WTC11 (cell line): ENCODE data around the gene KLHDC4. TPM values are rescaled to one million over a fixed set of nuclear protein-coding genes. Genes with fewer than 3 reads are reported as not detected.

ENCODE experiments used
- ATAC-seq: fragments of 200-7000 bp; cut with Tn5 transposase; 2 replicates; pipeline ENCODE4 v1.10.0; 2021; ENCODE audit warnings: mild to moderate bottlenecking, moderate library complexity
- CTCF ChIA-PET: fragments of 300-600 bp; sonication (Branson Sonifier 250); formaldehyde crosslinking; loops from one replicate; lab custom pipeline; 2021; ENCODE audit warnings: antibody characterized with exemption; lab: Charles Lee
- POLR2A ChIA-PET: fragments of 350-600 bp; sonication (Branson Sonifier 250); formaldehyde crosslinking; loops from one replicate; lab custom pipeline; 2021; ENCODE audit warnings: antibody characterized with exemption; lab: Charles Lee
- DNase-seq: peaks from one replicate; pipeline ENCODE4 v3.0.0; 2021; ENCODE audit warnings: low spot score
- H3K27ac Mint-ChIP-seq: 2 replicates; pipeline ENCODE4 v1.8.0; 2021; ENCODE audit warnings: mixed read lengths
- H3K27me3 Mint-ChIP-seq: 2 replicates; pipeline ENCODE4 v1.8.0; 2021; ENCODE audit warnings: low read depth, mild to moderate bottlenecking, moderate library complexity, mixed read lengths
- H3K36me3 Mint-ChIP-seq: 2 replicates; pipeline ENCODE4 v1.8.0; 2021; ENCODE audit warnings: mixed read lengths
- H3K4me1 Mint-ChIP-seq: 2 replicates; pipeline ENCODE4 v1.8.0; 2022; ENCODE audit warnings: mixed read lengths
- H3K4me3 Mint-ChIP-seq: 2 replicates; pipeline ENCODE4 v1.8.0; 2021; ENCODE audit warnings: mild to moderate bottlenecking, moderate library complexity, mixed read lengths
- H3K9me3 Mint-ChIP-seq: 2 replicates; pipeline ENCODE4 v1.8.0; 2021; ENCODE audit warnings: mixed read lengths
- ATF1 ChIP-seq: sonication (generic); formaldehyde crosslinking; IDR thresholded peaks from 2 replicates; pipeline ENCODE4 v1.8.1; 2023; ENCODE audit warnings: mild to moderate bottlenecking, moderate library complexity, missing genetic modification reagents
- CBFB ChIP-seq: sonication (generic); formaldehyde crosslinking; IDR thresholded peaks from 2 replicates; pipeline ENCODE4 v1.8.1; 2022; ENCODE audit warnings: mild to moderate bottlenecking, low read depth, missing genetic modification reagents
- EMX1 ChIP-seq: fragments of 250-450 bp; sonication (Bioruptor Pico); IDR thresholded peaks from 2 replicates; pipeline ENCODE4 v1.8.0; 2021; ENCODE audit warnings: mild to moderate bottlenecking
- ERG ChIP-seq: fragments of 250-450 bp; sonication (Bioruptor Pico); IDR thresholded peaks from 2 replicates; pipeline ENCODE4 v1.8.0; 2021; ENCODE audit warnings: mild to moderate bottlenecking
- FOXK1 ChIP-seq: sonication (generic); formaldehyde crosslinking; IDR thresholded peaks from 2 replicates; pipeline ENCODE4 v1.8.0; 2022; ENCODE audit warnings: mild to moderate bottlenecking, moderate library complexity, missing genetic modification reagents
- HMGA2 ChIP-seq: fragments of 250-450 bp; sonication (Bioruptor Pico); IDR thresholded peaks from 2 replicates; pipeline ENCODE4 v1.4.0; 2021; ENCODE audit warnings: mild to moderate bottlenecking, moderate library complexity
- MLX ChIP-seq: sonication (generic); formaldehyde crosslinking; IDR thresholded peaks from 2 replicates; pipeline ENCODE4 v1.8.1; 2023; ENCODE audit warnings: mild to moderate bottlenecking, missing genetic modification reagents, moderate library complexity
- NFYB ChIP-seq: sonication (generic); formaldehyde crosslinking; conservative IDR thresholded peaks from 2 replicates; pipeline ENCODE4 v1.8.0; 2022; ENCODE audit warnings: low read depth, missing genetic modification reagents
- NR1H2 ChIP-seq: sonication (generic); formaldehyde crosslinking; IDR thresholded peaks from 2 replicates; pipeline ENCODE4 v1.9.0; 2021; ENCODE audit warnings: mild to moderate bottlenecking, moderate library complexity, missing genetic modification reagents
- OVOL2 ChIP-seq: fragments of 250-450 bp; sonication (Bioruptor Pico); IDR thresholded peaks from 2 replicates; pipeline ENCODE4 v1.9.0; 2021; ENCODE audit warnings: mild to moderate bottlenecking, borderline replicate concordance
- PRRX2 ChIP-seq: fragments of 250-450 bp; sonication (Bioruptor Pico); IDR thresholded peaks from 2 replicates; pipeline ENCODE4 v1.8.0; 2021; ENCODE audit warnings: mild to moderate bottlenecking
- SMAD3 ChIP-seq: sonication (generic); formaldehyde crosslinking; IDR thresholded peaks from 2 replicates; pipeline ENCODE4 v1.8.0; 2022; ENCODE audit warnings: missing genetic modification reagents, mild to moderate bottlenecking, borderline replicate concordance
- SMAD4 ChIP-seq: sonication (generic); formaldehyde crosslinking; IDR thresholded peaks from 2 replicates; pipeline ENCODE4 v1.8.0; 2022; ENCODE audit warnings: mild to moderate bottlenecking, missing genetic modification reagents
- TP53 ChIP-seq: sonication (generic); formaldehyde crosslinking; IDR thresholded peaks from 2 replicates; pipeline ENCODE4 v1.8.1; 2023; ENCODE audit warnings: mild to moderate bottlenecking, missing genetic modification reagents
- ZNF121 ChIP-seq: sonication (generic); formaldehyde crosslinking; IDR thresholded peaks from 2 replicates; pipeline ENCODE4 v1.8.0; 2023; ENCODE audit warnings: missing genetic modification reagents
- ZNF219 ChIP-seq: sonication (generic); formaldehyde crosslinking; IDR thresholded peaks from 2 replicates; pipeline ENCODE4 v1.8.0; 2023; ENCODE audit warnings: missing genetic modification reagents, mild to moderate bottlenecking, borderline replicate concordance
- total RNA-seq: library from RNA; stranded (reverse); gene quantifications from 3 replicates; pipeline ENCODE4 v1.2.3, GENCODE V29; 2021
- TF ChIP-seq, protein P1 (sequence below): fragments of 200-600 bp; IDR thresholded peaks from 2 replicates; pipeline ENCODE4 v1.8.0; 2022; ENCODE audit warnings: antibody characterized with exemption
- TF ChIP-seq, protein P2 (sequence below): sonication (generic); formaldehyde crosslinking; IDR thresholded peaks from 2 replicates; pipeline ENCODE4 v1.8.0; 2022; ENCODE audit warnings: mild to moderate bottlenecking, missing genetic modification reagents

The KLHDC4 gene
- total RNA-seq, 1 experiment from 2014 or later = 63.6 TPM

- POLR2A ChIA-PET = interaction anchor here (0.5 kb wide), 1 partner anchor 141 kb away, joined by 3 read pairs; no protein-coding TSS in a partner anchor
- no peak overlapping the region for H3K27ac Mint-ChIP-seq
- no peaks in the 10 kb centered on the region for H3K27me3 Mint-ChIP-seq
- DNase-seq (no peak), ATAC-seq (no peak)
- peaks cover 8% of the 10 kb centered on the region for H3K4me1 Mint-ChIP-seq
- H3K4me3 Mint-ChIP-seq = no peak overlapping the region
- no peaks in the 10 kb centered on the region for H3K9me3 Mint-ChIP-seq
- peaks cover 18% of the 10 kb centered on the region for H3K36me3 Mint-ChIP-seq
- TF ChIP-seq EMX1 (CRISPR knock-in tag) = no peak
- TF ChIP-seq SMAD3 (CRISPR knock-in tag) = no peak
- no peak for TF ChIP-seq NFYB (CRISPR knock-in tag)
- CTCF ChIA-PET = interaction anchor here (1.3 to 3.2 kb wide), 4 partner anchors 11 to 133 kb away, joined by 3 to 13 read pairs (median 12); no protein-coding TSS in a partner anchor
These were observed 61.9 kb downstream of the KLHDC4 start for GRCh38 chr16:87703835-87704375.

- H3K4me3 Mint-ChIP-seq = no peak overlapping the region
- peaks cover 17% of the 10 kb centered on the region for H3K36me3 Mint-ChIP-seq
- POLR2A ChIA-PET = interaction anchor here (0.5 kb wide), 1 partner anchor 142 kb away, joined by 3 read pairs; no protein-coding TSS in a partner anchor
- TF ChIP-seq TP53 = no peak
- TF ChIP-seq ZNF121 (CRISPR knock-in tag) = no peak
- TF ChIP-seq PRRX2 (CRISPR knock-in tag) = no peak
- TF ChIP-seq NR1H2 (CRISPR knock-in tag) = no peak
- TF ChIP-seq OVOL2 = no peak
- no peak for ATAC-seq
- H3K27me3 Mint-ChIP-seq = no peaks in the 10 kb centered on the region
- DNase-seq = no peak
- H3K27ac Mint-ChIP-seq = 0 out of 2 replicates have a peak overlapping the region, but pooled peaks have one; percentile 84
- CTCF ChIA-PET = interaction anchor here (0.8 to 3.2 kb wide), 8 partner anchors 10 to 132 kb away, joined by 3 to 13 read pairs (median 8); no protein-coding TSS in a partner anchor
- H3K4me1 Mint-ChIP-seq = peaks cover 8% of the 10 kb centered on the region
- no peaks in the 10 kb centered on the region for H3K9me3 Mint-ChIP-seq
These were observed 62.7 kb downstream of the KLHDC4 start for GRCh38 chr16:87703071-87703470.

DNA sequence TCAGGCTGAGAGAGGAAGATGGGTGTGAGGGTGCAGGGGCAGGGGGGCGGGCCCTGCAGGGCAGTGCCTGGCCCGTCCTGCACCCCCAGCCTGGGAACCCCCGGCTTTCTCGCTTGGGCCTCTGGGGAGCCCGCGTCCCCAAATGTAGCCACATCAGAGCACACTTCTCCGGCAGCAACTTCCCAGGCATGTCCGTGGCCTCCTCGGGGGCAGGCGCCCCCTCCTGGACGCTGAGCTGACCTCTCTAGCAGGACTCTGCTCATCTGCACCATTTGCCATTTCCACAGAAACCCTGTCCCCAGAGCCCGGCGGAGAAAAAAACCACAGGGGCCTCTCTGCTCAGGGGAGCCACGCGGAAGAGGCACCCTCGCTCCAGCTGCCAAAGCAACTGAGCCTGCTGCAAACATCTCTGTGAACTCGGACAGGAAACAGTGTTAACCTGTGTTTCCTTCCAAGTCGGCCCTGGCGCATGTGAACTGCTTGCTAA, 63.4 kb downstream of the KLHDC4 start:
- DNase-seq = peak; percentile 74
- H3K4me3 Mint-ChIP-seq = no peak overlapping the region
- H3K27me3 Mint-ChIP-seq = no peaks in the 10 kb centered on the region
- H3K27ac Mint-ChIP-seq = peak overlapping the region; percentile 53; the same call in 1 of the 2 replicates
- no peaks in the 10 kb centered on the region for H3K9me3 Mint-ChIP-seq
- H3K4me1 Mint-ChIP-seq = peaks cover 8% of the 10 kb centered on the region
- peaks cover 12% of the 10 kb centered on the region for H3K36me3 Mint-ChIP-seq
- TF ChIP-seq, protein P1, sequence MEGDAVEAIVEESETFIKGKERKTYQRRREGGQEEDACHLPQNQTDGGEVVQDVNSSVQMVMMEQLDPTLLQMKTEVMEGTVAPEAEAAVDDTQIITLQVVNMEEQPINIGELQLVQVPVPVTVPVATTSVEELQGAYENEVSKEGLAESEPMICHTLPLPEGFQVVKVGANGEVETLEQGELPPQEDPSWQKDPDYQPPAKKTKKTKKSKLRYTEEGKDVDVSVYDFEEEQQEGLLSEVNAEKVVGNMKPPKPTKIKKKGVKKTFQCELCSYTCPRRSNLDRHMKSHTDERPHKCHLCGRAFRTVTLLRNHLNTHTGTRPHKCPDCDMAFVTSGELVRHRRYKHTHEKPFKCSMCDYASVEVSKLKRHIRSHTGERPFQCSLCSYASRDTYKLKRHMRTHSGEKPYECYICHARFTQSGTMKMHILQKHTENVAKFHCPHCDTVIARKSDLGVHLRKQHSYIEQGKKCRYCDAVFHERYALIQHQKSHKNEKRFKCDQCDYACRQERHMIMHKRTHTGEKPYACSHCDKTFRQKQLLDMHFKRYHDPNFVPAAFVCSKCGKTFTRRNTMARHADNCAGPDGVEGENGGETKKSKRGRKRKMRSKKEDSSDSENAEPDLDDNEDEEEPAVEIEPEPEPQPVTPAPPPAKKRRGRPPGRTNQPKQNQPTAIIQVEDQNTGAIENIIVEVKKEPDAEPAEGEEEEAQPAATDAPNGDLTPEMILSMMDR = peak; percentile 39; the same call in 1 of the 2 replicates
- no peak for TF ChIP-seq MLX
- CTCF ChIA-PET = interaction anchor here (0.6 to 3.2 kb wide), 16 partner anchors 8 to 169 kb away, joined by 3 to 13 read pairs (median 4); no protein-coding TSS in a partner anchor
- peak; percentile 74 for ATAC-seq
- POLR2A ChIA-PET = no interaction called here

DNA sequence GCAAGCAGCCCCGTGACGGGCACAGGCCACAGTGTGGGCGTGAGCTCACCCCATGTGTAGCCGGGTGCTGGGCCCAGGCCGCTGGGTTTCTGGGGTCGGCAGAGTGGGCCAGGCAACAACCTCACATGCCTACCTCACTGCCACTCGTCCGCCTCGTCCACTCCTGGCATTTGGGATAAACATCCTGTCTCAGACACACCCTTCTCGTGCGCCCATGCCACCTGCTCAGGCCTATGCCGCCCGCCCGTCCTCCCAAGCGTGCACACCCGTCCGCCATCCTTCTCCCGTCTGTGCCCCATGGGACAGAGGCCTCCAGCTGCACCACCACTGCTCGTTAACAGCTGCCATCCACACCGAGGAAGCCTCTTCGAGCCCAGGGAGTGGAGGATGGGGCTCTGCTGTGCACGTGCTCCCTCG, 64.3 kb downstream of the KLHDC4 start:
- TF ChIP-seq ZNF219 (no peak), NR1H2 (CRISPR knock-in tag) (no peak), HMGA2 (CRISPR knock-in tag) (no peak), CBFB (CRISPR knock-in tag) (no peak), SMAD4 (CRISPR knock-in tag) (no peak), ATF1 (CRISPR knock-in tag) (no peak), FOXK1 (CRISPR knock-in tag) (no peak), ERG (CRISPR knock-in tag) (no peak)
- TF ChIP-seq, protein P2, sequence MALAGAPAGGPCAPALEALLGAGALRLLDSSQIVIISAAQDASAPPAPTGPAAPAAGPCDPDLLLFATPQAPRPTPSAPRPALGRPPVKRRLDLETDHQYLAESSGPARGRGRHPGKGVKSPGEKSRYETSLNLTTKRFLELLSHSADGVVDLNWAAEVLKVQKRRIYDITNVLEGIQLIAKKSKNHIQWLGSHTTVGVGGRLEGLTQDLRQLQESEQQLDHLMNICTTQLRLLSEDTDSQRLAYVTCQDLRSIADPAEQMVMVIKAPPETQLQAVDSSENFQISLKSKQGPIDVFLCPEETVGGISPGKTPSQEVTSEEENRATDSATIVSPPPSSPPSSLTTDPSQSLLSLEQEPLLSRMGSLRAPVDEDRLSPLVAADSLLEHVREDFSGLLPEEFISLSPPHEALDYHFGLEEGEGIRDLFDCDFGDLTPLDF = no peak
- no peaks in the 10 kb centered on the region for H3K9me3 Mint-ChIP-seq
- no peak overlapping the region for H3K4me3 Mint-ChIP-seq
- ChIA-PET POLR2A (no interaction called here), CTCF (interaction anchor here (0.5 to 3.2 kb wide), 7 partner anchors 13 to 1569 kb away, joined by 3 to 13 read pairs (median 3); no protein-coding TSS in a partner anchor)
- no peaks in the 10 kb centered on the region for H3K27me3 Mint-ChIP-seq
- peaks cover 15% of the 10 kb centered on the region for H3K36me3 Mint-ChIP-seq
- H3K27ac Mint-ChIP-seq = no peak overlapping the region
- peaks cover 5% of the 10 kb centered on the region for H3K4me1 Mint-ChIP-seq
- DNase-seq (no peak), ATAC-seq (no peak)
